HL-60 (cell line): ENCODE measurements around the gene SCN7A.

Experiments
- DNase-seq, 2 experiments: peaks; one replicate each; pipeline ENCODE4 v3.0.0-alpha.2; 2010 to 2020; ENCODE audit warnings: low read depth in 1 of 2, low spot score in 1 of 2
- H3K27ac ChIP-seq: fragments of 250-450 bp; sonication (Bioruptor Pico); replicated peaks from 2 replicates; pipeline ENCODE4 v1.5.1; 2020; ENCODE audit warnings: mild to moderate bottlenecking, moderate library complexity
- H3K27me3 ChIP-seq: fragments of 250-450 bp; sonication (Bioruptor Pico); 2 replicates; pipeline ENCODE4 v1.5.1; 2021; ENCODE audit warnings: mild to moderate bottlenecking, moderate library complexity; ENCODE audit not compliant: insufficient read depth, poor library complexity, severe bottlenecking
- H3K4me3 ChIP-seq: replicated peaks from 2 replicates; pipeline ENCODE4 v1.5.1; 2011; ENCODE audit warnings: mild to moderate bottlenecking, control low read depth, low read length; ENCODE audit not compliant: insufficient read depth
- CTCF ChIP-seq: IDR thresholded peaks from one replicate; pipeline ENCODE4 v1.5.1; 2011; ENCODE audit warnings: low read length, control low read depth, inconsistent platforms; ENCODE audit not compliant: insufficient read depth
- GABPA ChIP-seq: IDR thresholded peaks from 2 replicates; pipeline ENCODE4 v1.6.1; 2012; ENCODE audit warnings: low read depth
- POLR2AphosphoS5 ChIP-seq: IDR thresholded peaks from 2 replicates; pipeline ENCODE4 v1.6.1; 2012; ENCODE audit warnings: low read depth
- REST ChIP-seq: IDR thresholded peaks from 2 replicates; pipeline ENCODE4 v1.6.1; 2012; ENCODE audit warnings: low read depth; ENCODE audit not compliant: insufficient replicate concordance
- SPI1 ChIP-seq: IDR thresholded peaks from 2 replicates; pipeline ENCODE4 v1.6.1; 2012; ENCODE audit warnings: low read depth, mild to moderate bottlenecking, borderline replicate concordance

Gene SCN7A

GRCh38 chr2:166499281-166499680 lies 5.2 kb upstream of the SCN7A start:
- TF ChIP-seq GABPA (no peak), REST (no peak), CTCF (no peak), POLR2AphosphoS5 (no peak)
- no peak for DNase-seq
- Histone ChIP-seq H3K4me3 (no peak overlapping the region), H3K27me3 (peaks cover 8% of the 10 kb centered on the region), H3K27ac (no peak overlapping the region)

GRCh38 chr2:166491461-166491860 lies 2.6 kb downstream of the SCN7A start:
- no peak overlapping the region for H3K4me3 ChIP-seq
- TF ChIP-seq POLR2AphosphoS5 (no peak), REST (no peak), GABPA (no peak), SPI1 (no peak), CTCF (no peak)
- no peak overlapping the region for H3K27ac ChIP-seq
- H3K27me3 ChIP-seq: peaks cover 8% of the 10 kb centered on the region
- no peak for DNase-seq

- no peak for DNase-seq
- TF ChIP-seq GABPA (no peak), CTCF (no peak), POLR2AphosphoS5 (no peak), SPI1 (no peak), REST (no peak)
- no peaks in the 10 kb centered on the region for H3K27me3 ChIP-seq
- no peak overlapping the region for H3K27ac ChIP-seq
- no peak overlapping the region for H3K4me3 ChIP-seq
These were observed 6.9 kb downstream of the SCN7A start for GRCh38 chr2:166487171-166487570.
